ENCODE measurements around the gene RPL11.
"Not testable (repeated sequence)": the region's sequence is repeated elsewhere in the genome, so short reads cannot be mapped to it uniquely, and the experiment has no call there.

The RPL11 gene

GRCh38 chr1:23727362-23727811 is 35.8 kb downstream of the RPL11 start:
- DNase-seq (ENCODE audit: low read depth in 2 of 3, low spot score in 2 of 3): no peak

- no peak for DNase-seq (ENCODE audit: low read depth in 2 of 3, low spot score in 2 of 3)
Measured at GRCh38 chr1:23732363-23733224, 41.0 kb downstream of the RPL11 start.

GRCh38 chr1:23733281-23733680 is 41.7 kb downstream of the RPL11 start:
- not testable (repeated sequence) for DNase-seq (ENCODE audit: low read depth in 2 of 3, low spot score in 2 of 3)

GRCh38 chr1:23736437-23737134 is 45.0 kb downstream of the RPL11 start:
- DNase-seq (ENCODE audit: low read depth in 2 of 3, low spot score in 2 of 3): no peak

GRCh38 chr1:23741609-23742008 is 50.0 kb downstream of the RPL11 start:
- DNase-seq (ENCODE audit: low read depth in 2 of 3, low spot score in 2 of 3): no peak

GRCh38 chr1:23742670-23743286 is 51.2 kb downstream of the RPL11 start:
- peak in 1 of 3 experiments; percentile 29 for DNase-seq (ENCODE audit: low read depth in 2 of 3, low spot score in 2 of 3)

GRCh38 chr1:23743287-23744152 is 51.9 kb downstream of the RPL11 start, which contains the start of gene ELOA:
TSS of gene ELOA (plus strand) at chr1:23743471. CDS start at chr1:23743504, 33 bp downstream.
- DNase-seq (ENCODE audit: low read depth in 2 of 3, low spot score in 2 of 3): peak; percentile 37 to 67 (median 55)

GRCh38 chr1:23745515-23745914 is 53.9 kb downstream of the RPL11 start:
- no peak for DNase-seq (ENCODE audit: low read depth in 2 of 3, low spot score in 2 of 3)

Data from activated CD8-positive, alpha-beta memory T cell treated with anti-CD3 and anti-CD28 coated beads for 48 hours (primary cell).